RPMI7951 (cell line): ENCODE data around the gene RAB31. TPM values are rescaled to one million over a fixed set of nuclear protein-coding genes. Genes with fewer than 3 reads are reported as not detected.

ENCODE experiments used
- DNase-seq: peaks from one replicate; pipeline ENCODE4 v3.0.0-alpha.2; 2012; ENCODE audit warnings: low read depth
- total RNA-seq: library from RNA; depleted of rRNA; stranded (reverse); fragments of >200 nt; shearing (Covaris generic); gene quantifications from 2 replicates; pipeline ENCODE4 v1.2.3, GENCODE V29; 2014

The RAB31 gene
- total RNA-seq, 1 experiment from 2014 or later, result 41.7 TPM

DNA sequence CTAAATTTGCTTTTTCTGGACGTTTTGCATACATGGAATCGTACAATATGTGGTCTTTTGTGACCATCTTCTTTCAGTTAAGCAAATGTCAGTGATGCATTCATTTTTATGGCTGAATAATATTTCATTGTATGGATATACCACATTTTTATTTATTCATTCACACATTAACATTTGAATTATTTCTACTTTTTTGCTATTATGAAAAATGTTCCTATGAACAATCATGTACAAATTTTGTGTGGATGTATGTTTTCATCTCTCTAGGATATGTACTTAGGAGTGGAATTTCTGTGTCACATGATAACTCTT lies 110.3 kb downstream of the RAB31 start:
- no peak for DNase-seq

- no peak for DNase-seq
Measured at GRCh38 chr18:9820127-9820526, 112.0 kb downstream of the RAB31 start.

GRCh38 chr18:9820719-9821118 lies 112.6 kb downstream of the RAB31 start:
- DNase-seq, result no peak

- no peak for DNase-seq
Measured at GRCh38 chr18:9822587-9823185, 114.6 kb downstream of the RAB31 start.

DNA sequence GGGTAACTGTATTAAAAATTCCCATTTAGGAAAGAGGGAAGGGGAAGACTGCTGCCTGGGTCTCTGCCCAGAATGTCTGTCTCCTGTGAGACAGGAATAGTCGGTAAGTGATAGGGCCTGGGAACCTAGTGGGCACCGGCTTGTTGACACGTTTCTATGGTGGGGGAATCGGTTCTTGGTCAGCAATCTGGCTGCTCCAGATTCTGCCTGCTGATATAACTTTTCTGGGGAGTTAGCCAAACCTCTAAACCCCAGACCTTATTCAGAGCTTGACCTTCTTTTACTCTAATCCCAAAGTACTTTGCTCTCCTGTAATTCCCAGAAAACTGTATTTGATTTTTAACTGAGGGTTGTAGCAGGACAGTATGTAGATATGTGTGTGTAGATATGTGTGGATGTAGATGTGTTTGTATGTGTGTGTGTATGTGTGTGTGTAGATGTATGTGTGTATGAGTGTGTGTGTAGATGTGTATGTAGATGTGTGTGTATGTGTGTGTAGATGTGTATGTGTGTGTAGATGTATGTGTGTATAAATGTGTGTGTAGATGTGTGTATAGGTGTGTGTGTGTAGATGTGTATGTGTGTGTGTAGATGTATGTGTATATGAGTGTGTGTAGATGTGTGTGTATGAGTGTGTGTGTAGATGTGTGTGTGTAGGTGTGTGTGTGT lies 115.8 kb downstream of the RAB31 start:
- peak; percentile 77 for DNase-seq

- peak; percentile 28 for DNase-seq
Measured at GRCh38 chr18:9824474-9824832, 116.4 kb downstream of the RAB31 start.

GRCh38 chr18:9824952-9825371 lies 116.9 kb downstream of the RAB31 start:
- DNase-seq, result no peak

GRCh38 chr18:9825571-9826073 lies 117.5 kb downstream of the RAB31 start:
- peak; percentile 92 for DNase-seq

- DNase-seq, result no peak
Measured at GRCh38 chr18:9826685-9827084, 118.6 kb downstream of the RAB31 start.

- DNase-seq, result no peak
Measured at GRCh38 chr18:9827211-9827792, 119.2 kb downstream of the RAB31 start.

DNA sequence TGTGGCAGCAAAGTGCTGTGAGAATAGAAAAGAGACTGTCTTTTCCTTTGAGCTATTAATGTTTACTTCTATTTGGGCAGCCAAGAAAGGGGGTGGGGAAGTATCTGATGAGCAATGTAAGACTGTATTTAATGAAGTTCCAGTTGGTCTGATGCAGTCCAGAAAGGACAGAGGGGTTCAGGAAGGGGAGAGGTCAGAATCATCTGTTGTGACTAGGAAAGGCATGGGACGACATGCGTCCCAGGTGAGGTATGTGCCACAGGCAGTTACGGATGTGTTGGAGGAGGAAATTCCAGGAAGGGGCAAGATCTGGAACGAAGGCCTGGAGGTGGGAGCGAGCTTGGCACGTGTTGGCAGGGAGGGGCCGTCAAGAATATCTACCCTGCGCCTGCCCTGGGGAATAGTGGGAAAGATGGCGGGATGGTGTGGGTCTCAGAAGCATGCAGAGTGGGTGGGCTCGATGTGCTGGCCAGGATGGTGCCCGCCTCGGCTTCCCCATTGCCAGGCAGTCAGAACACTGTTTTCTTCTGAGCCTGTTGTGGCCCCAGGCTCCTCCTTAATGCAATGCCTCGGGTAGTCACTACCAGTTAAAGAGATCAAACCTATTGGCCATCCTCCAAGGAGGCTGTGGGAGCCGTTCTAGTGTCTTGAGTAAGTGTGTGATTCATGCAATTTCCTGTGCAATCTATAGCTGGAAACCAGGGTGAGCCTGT lies 119.8 kb downstream of the RAB31 start:
- DNase-seq, result peak; percentile 96

DNA sequence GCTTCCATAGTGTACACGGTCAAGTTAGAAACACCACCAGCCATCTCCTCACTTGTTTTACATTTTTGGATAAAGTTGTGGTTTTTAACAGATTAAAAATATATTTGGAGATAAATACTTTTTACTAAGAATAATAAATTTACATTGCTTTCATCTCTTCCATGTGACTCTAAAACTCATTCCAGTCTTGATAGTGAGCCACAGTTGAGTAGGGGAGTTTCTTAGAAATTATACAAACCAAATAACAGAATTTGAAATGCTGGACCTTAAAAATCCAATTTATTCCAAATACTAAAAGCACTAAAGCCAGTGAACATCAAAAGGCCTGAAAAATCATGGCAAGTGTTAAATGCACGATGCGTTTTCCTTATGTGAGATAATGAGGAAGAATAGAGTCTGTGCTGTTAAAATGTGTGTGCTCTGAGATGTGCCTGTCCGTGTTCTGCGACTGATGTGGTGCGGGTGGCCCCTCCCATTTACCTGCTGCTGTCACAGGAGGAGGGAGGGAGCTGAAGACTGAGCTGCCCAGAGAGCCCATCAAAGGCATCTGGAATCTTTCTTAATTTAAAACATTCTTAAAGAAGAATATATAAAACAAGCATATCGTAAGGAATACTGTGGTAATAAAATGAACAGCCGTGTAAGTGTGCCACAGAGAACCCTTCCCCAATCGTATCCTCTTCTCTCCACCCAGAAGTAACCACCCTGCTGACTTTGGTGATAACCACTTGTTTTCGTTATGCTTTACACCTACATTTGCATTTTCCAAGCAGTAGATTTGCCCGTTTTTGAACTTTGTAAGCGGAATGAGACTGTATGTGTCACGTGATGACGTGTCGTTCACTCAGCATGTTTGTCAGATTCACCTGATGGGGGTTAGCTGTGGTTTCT lies 120.7 kb downstream of the RAB31 start:
- no peak for DNase-seq

DNA sequence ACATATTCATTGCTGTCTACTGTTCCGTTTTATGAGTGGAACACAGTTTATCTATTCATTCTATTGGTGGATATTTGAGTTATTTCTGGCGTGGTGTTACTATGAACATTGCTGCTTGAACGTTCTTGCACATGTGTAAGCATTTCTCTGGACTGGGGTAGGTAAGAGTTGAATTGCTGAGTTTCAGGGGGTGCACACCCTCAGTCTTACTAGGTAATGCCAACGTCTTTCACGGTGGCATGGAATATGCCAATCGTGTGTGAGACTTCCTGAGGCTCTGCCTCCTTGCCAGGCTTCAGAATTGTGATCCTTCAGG lies 121.3 kb downstream of the RAB31 start:
- no peak for DNase-seq

DNA sequence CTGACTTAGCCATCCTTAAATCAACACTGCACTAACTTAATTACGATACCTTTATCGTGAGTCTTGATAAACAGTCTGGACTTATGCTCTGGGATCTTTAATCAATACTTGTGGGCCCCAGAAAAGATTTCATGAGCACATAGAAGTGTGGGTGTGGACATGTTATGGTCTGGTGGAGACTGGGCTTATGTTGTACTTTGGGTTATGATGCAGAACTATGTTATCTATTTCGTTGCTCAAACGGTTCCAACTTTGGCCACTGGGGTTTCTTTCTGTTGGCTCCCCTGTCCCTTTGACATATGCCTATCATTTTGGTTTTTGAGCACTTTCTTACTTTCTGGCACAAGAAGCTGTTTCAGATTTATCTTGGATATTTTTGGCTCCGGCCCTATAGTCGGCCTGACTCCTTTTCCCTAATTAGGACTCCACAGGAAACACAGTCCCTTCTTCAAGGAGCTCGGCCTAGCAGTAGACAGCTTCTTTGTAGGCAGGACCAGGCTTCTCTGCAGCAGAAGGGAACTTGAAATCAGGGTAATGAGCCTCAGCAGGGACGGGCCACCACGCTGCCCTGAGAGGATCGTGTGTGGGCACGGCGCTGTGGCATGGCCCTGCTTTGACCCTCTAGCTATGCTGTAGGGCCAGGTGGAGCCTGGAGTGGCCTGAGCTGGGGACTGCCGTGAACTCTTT lies 123.1 kb downstream of the RAB31 start:
- no peak for DNase-seq

DNA sequence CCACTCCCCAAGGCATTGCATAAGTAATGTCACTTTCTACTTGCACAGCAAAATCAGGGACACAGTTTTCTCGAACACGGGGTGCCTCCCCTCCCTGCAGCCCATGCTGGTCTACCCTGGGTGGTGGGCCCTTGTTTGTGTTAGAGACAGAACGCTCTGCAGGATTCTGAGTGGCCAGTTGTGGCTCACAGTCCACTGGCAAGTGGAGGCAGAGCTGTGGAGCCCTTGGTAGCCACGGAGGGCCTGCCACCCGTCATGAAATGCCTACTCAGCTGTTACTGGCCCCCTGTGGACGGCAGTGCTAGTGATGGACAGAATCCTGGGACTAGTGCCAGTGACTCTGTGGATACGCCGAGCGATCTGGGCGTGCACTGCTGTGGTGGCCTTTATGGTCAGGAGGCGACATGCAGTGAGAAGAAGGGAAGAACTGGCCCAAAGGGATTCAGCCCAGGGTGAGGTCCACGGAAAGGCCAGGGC lies 123.7 kb downstream of the RAB31 start:
- DNase-seq, result no peak

GRCh38 chr18:9832871-9833270 lies 124.8 kb downstream of the RAB31 start:
- DNase-seq, result no peak

DNA sequence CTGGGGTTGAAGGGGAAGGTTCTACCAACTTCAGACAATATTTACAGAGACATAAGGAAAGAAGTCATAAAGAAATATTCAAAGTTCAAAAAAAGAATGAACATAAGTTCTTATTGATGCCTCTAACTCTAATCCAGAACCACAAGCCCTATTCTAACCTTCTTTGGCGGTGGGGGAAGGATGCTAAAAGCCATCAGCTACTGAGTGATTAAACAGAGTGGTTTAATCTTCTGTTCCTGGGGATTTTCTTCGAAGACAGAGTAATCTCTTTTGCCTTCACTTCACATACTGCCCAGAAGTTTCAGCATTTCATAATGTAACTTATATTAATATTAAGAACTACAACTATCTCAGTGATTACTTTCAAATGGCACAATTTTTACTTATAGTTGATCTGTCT lies 126.5 kb downstream of the RAB31 start:
- no peak for DNase-seq

DNA sequence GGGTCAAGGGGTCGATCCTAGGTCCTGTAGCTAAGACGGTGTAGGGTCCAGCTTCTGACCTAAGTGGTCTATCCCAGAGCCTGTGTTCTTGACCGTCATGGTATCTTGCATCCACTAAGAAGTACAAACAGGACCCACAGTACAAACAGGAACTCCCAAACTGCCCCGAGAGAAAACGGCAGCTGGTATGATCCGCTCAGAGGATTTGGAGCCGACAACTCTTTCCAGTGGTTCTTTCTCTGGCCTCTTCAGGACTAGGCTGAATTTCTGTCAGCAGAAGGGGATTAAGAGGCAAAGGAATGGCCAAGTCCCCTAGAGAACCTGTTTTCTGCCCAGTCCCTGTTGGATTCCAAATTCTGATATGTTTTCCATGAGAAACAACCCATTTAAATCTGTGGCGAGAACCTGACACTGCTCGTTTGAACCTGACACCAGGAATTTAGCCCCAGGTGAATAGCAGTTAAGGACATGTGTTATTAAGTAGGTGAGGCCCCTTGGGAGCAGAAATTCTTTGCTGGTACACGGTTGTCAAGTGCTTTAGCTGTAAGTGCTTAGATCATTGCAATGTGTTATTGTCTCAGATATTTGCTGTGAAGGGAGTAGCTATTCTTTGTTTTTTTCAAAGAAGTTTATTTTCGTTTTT lies 127.1 kb downstream of the RAB31 start:
- DNase-seq, result no peak

GRCh38 chr18:9835825-9836224 lies 127.7 kb downstream of the RAB31 start:
- no peak for DNase-seq

- DNase-seq, result peak; percentile 36
Measured at GRCh38 chr18:9838144-9838877, 130.2 kb downstream of the RAB31 start.
